OCI-LY7 (cell line): ENCODE measurements around the gene ANXA4.

Source experiments
- EZH2phosphoT487 ChIP-seq: fragments of 200-600 bp; sonication (generic); IDR thresholded peaks from 2 replicates; pipeline ENCODE4 v1.6.1; 2018; ENCODE audit warnings: low read depth, borderline replicate concordance, mild to moderate bottlenecking, mixed run types, antibody characterized with exemption, low read length, moderate library complexity, mixed read lengths
- TF ChIP-seq, protein P1 (sequence below): fragments of 200-600 bp; sonication (generic); conservative IDR thresholded peaks from 2 replicates; pipeline ENCODE4 v1.5.1; 2014; ENCODE audit warnings: mild to moderate bottlenecking, antibody characterized with exemption, low read length, moderate library complexity, mixed read lengths

DNA sequence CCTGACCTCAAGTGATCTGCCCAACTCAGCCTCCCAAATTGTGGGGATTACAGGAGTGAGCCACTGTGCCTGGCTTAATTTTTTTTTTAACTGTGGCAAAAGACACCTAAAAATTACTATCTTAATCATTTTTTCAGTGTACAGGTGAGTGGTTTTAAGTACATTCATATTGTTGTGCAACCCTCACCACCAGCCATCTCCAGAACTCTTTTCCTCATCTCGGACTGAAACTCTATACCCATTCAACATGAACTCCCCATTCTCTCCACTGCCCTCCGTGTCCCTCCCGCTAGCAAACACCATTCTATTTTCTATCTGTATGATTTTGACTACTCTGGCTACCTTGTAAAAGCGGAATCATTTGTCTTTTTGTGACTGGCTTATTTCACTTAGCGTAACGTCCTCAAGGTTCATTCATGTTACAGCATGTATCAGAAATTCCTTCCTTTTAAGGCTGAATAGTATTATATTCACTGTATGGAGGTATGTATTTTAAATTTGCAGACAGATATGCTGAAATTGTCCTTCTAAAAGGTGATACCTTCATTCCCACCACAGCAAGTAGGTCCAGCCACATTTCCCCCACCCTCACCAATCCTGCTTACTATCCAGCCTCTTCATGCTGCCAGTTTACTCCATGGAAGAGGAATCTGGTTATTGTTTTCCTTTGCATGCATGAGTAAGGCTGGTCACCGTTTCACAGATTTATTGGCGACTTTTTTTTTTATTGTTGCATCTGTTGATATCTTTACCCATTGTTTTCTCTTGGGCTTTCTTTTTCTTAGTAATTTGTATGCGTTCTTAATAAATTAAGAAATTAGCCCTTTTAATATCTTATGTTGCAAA lies 40.6 kb upstream of the ANXA4 start:
- TF ChIP-seq, protein P1, sequence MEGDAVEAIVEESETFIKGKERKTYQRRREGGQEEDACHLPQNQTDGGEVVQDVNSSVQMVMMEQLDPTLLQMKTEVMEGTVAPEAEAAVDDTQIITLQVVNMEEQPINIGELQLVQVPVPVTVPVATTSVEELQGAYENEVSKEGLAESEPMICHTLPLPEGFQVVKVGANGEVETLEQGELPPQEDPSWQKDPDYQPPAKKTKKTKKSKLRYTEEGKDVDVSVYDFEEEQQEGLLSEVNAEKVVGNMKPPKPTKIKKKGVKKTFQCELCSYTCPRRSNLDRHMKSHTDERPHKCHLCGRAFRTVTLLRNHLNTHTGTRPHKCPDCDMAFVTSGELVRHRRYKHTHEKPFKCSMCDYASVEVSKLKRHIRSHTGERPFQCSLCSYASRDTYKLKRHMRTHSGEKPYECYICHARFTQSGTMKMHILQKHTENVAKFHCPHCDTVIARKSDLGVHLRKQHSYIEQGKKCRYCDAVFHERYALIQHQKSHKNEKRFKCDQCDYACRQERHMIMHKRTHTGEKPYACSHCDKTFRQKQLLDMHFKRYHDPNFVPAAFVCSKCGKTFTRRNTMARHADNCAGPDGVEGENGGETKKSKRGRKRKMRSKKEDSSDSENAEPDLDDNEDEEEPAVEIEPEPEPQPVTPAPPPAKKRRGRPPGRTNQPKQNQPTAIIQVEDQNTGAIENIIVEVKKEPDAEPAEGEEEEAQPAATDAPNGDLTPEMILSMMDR, result no peak
- TF ChIP-seq EZH2phosphoT487, result no peak
